K562 (cell line): Measurements from ENCODE around the gene ZFYVE27. TPM values are rescaled to one million over a fixed set of nuclear protein-coding genes. Genes with fewer than 3 reads are reported as not detected.

Experiments used
- BCL6 ChIP-seq: fragments of 250-450 bp; sonication (Bioruptor Pico); IDR thresholded peaks from 2 replicates; pipeline ENCODE4 v1.4.0; 2020
- CC2D1A ChIP-seq: fragments of 450-650 bp; IDR thresholded peaks from 2 replicates; pipeline ENCODE4 v1.6.1; 2017; ENCODE audit warnings: mild to moderate bottlenecking
- E4F1 ChIP-seq: fragments of 250-450 bp; sonication (Bioruptor Pico); IDR thresholded peaks from 2 replicates; pipeline ENCODE4 v1.5.0; 2021; ENCODE audit warnings: mild to moderate bottlenecking, borderline replicate concordance
- ETS1 ChIP-seq: conservative IDR thresholded peaks from 2 replicates; pipeline ENCODE4 v1.6.1; 2011; ENCODE audit warnings: low read depth, mild to moderate bottlenecking, low read length; ENCODE audit not compliant: control insufficient read depth
- ETV1 ChIP-seq: fragments of 450-650 bp; conservative IDR thresholded peaks from 2 replicates; pipeline ENCODE4 v1.6.1; 2016; ENCODE audit warnings: missing genetic modification characterization, control low read depth, low read depth, missing compliant biosample characterization
- HMGN3 ChIP-seq: IDR thresholded peaks from 2 replicates; pipeline ENCODE4 v1.6.1; 2011; ENCODE audit warnings: borderline replicate concordance, low read depth, mild to moderate bottlenecking, mixed read lengths, low read length; ENCODE audit not compliant: insufficient read length; ENCODE audit errors: extremely low read depth
- IFI16 ChIP-seq: fragments of 250-450 bp; sonication (Bioruptor Pico); IDR thresholded peaks from 2 replicates; pipeline ENCODE4 v2.1.2; 2022; ENCODE audit warnings: mild to moderate bottlenecking, inconsistent platforms
- JUND ChIP-seq, 2 experiments: IDR thresholded peaks; 2 replicates in 1 of 2; 3 replicates in 1 of 2; pipeline ENCODE4 v1.6.1; 2011; ENCODE audit warnings: borderline replicate concordance in 2 of 2, low read depth in 2 of 2, low read length in 2 of 2, improper control_type of control experiment in 1 of 2, missing biosample characterization in 1 of 2, missing genetic modification characterization in 1 of 2, missing genetic modification reagents in 1 of 2
- KAT7 ChIP-seq: sonication (generic); formaldehyde crosslinking; IDR thresholded peaks from 2 replicates; pipeline ENCODE4 v1.8.0; 2022; ENCODE audit warnings: missing genetic modification reagents, mild to moderate bottlenecking, borderline replicate concordance
- MEF2D ChIP-seq: conservative IDR thresholded peaks from 2 replicates; pipeline ENCODE4 v1.6.1; 2016; ENCODE audit warnings: low read depth, missing genetic modification characterization, missing compliant biosample characterization
- NCOA6 ChIP-seq: fragments of 450-650 bp; IDR thresholded peaks from 2 replicates; pipeline ENCODE4 v1.6.1; 2017; ENCODE audit warnings: mild to moderate bottlenecking
- PPARD ChIP-seq: fragments of 250-450 bp; sonication (Bioruptor Pico); IDR thresholded peaks from 2 replicates; pipeline ENCODE4 v1.8.0; 2022; ENCODE audit warnings: inconsistent platforms, mild to moderate bottlenecking, moderate library complexity
- SETDB1 ChIP-seq: IDR thresholded peaks from one replicate; pipeline ENCODE4 v1.6.1; 2012; ENCODE audit warnings: low read length, control low read depth, inconsistent platforms
- SP2 ChIP-seq: IDR thresholded peaks from 2 replicates; pipeline ENCODE4 v1.6.1; 2011; ENCODE audit warnings: mild to moderate bottlenecking, low read depth, low read length, moderate library complexity; ENCODE audit not compliant: poor library complexity, severe bottlenecking; ENCODE audit errors: extremely low read depth
- TAF1 ChIP-seq: IDR thresholded peaks from 2 replicates; pipeline ENCODE4 v1.6.1; 2011; ENCODE audit warnings: mild to moderate bottlenecking, low read length, moderate library complexity; ENCODE audit not compliant: insufficient read depth, control insufficient read depth, severe bottlenecking; ENCODE audit errors: extremely low read depth
- TCF7 ChIP-seq: sonication (generic); IDR thresholded peaks from 2 replicates; pipeline ENCODE4 v1.6.1; 2016; ENCODE audit warnings: antibody characterized with exemption, borderline replicate concordance
- TFAP4 ChIP-seq: sonication (generic); formaldehyde crosslinking; IDR thresholded peaks from 2 replicates; pipeline ENCODE4 v1.8.0; 2022; ENCODE audit warnings: missing genetic modification reagents, mild to moderate bottlenecking, moderate library complexity, borderline replicate concordance
- ZBTB33 ChIP-seq: sonication (generic); formaldehyde crosslinking; IDR thresholded peaks from 2 replicates; pipeline ENCODE4 v1.8.1; 2023; ENCODE audit warnings: mild to moderate bottlenecking, missing genetic modification reagents
- ZNF124 ChIP-seq: sonication (generic); formaldehyde crosslinking; IDR thresholded peaks from 2 replicates; pipeline ENCODE4 v1.8.1; 2022; ENCODE audit warnings: missing genetic modification reagents
- ZZZ3 ChIP-seq: fragments of 450-650 bp; IDR thresholded peaks from 2 replicates; pipeline ENCODE4 v1.6.1; 2016; ENCODE audit warnings: antibody characterized with exemption, mild to moderate bottlenecking, moderate library complexity
- polyA plus RNA-seq, 8 experiments: library from polyadenylated mRNA; depleted of rRNA in 4 of 8; stranded (reverse) in 5 of 8; unstranded in 3 of 8; fragments of >200 nt; fragmentation: Nextera tagmentation in 2 of 8; fragmentation: Illumina TruSeq in 1 of 8; extraction: Ambion mirVana in 2 of 8; extraction: Trizol in 1 of 8; gene quantifications; 2 replicates each; pipeline versions ENCODE4 v1.2.1 to v1.2.3, GENCODE V29; 2011 to 2014; ENCODE audit warnings: inconsistent platforms in 1 of 8, missing spikeins in 1 of 8
- total RNA-seq, 7 experiments: library from RNA; depleted of rRNA in 6 of 7; stranded (reverse); fragments of >200 nt in 6 of 7; fragmentation: Illumina TruSeq in 2 of 7; extraction: Trizol in 2 of 7; gene quantifications; 2 replicates each; pipeline versions ENCODE4 v1.2.1 to v1.2.3, GENCODE V29; 2011 to 2021; ENCODE audit warnings: low replicate concordance in 1 of 7

The ZFYVE27 gene
- total and polyA plus RNA-seq, 9 of the 15 experiments (the other 6 are each of a cell fraction or from before 2014, with no cell fraction given): 0.81 to 21.9 (median 15.3) TPM

- no peak for TF ChIP-seq E4F1 (CRISPR knock-in tag)
- TF ChIP-seq SETDB1: no peak
- no peak for TF ChIP-seq ZZZ3
- TF ChIP-seq MEF2D (tag): 0 out of 2 replicates have a peak, but pooled peaks have one; percentile 29
- TF ChIP-seq ZNF124 (CRISPR knock-in tag): no peak
- no peak for TF ChIP-seq NCOA6
- no peak for TF ChIP-seq TAF1
- TF ChIP-seq CC2D1A: peak; percentile 44; the same call in 1 of the 2 replicates
- TF ChIP-seq ZBTB33 (CRISPR knock-in tag): no peak
- no peak for TF ChIP-seq SP2
- TF ChIP-seq JUND (IDR thresholded peaks at IDR 0.05; ENCODE audit: borderline replicate concordance, low read depth, low read length): peak; percentile 46; the same call in 1 of the 2 replicates
- no peak; the same call in 2 of the 3 replicates for TF ChIP-seq JUND (tag; IDR thresholded peaks at IDR 0.05; ENCODE audit: borderline replicate concordance, low read depth, low read length)
- no peak for TF ChIP-seq PPARD
- peak; percentile 58 for TF ChIP-seq TCF7
- TF ChIP-seq KAT7 (CRISPR knock-in tag): no peak
- TF ChIP-seq IFI16 (CRISPR knock-in tag): no peak
- peak; percentile 84 for TF ChIP-seq HMGN3
- TF ChIP-seq BCL6 (CRISPR knock-in tag): no peak
- no peak for TF ChIP-seq ETV1 (tag)
- peak; percentile 91 for TF ChIP-seq TFAP4 (CRISPR knock-in tag)
- no peak for TF ChIP-seq ETS1
Observed at GRCh38 chr10:97788552-97789442, 51.9 kb downstream of the ZFYVE27 start (continued).
